GM19035 (cell line): ENCODE data around the gene SPEM1.
"Not testable (repeated sequence)": the region's sequence is repeated elsewhere in the genome, so short reads cannot be mapped to it uniquely, and the experiment has no call there.

Experiments
- ATAC-seq: cut with Tn5 transposase; IDR thresholded peaks from one replicate; pipeline ENCODE4 v1.9.1; 2021; ENCODE audit not compliant: unreplicated experiment

Gene SPEM1

GRCh38 chr17:7468804-7469389 lies 48.8 kb downstream of the SPEM1 start:
- ATAC-seq: no peak

DNA sequence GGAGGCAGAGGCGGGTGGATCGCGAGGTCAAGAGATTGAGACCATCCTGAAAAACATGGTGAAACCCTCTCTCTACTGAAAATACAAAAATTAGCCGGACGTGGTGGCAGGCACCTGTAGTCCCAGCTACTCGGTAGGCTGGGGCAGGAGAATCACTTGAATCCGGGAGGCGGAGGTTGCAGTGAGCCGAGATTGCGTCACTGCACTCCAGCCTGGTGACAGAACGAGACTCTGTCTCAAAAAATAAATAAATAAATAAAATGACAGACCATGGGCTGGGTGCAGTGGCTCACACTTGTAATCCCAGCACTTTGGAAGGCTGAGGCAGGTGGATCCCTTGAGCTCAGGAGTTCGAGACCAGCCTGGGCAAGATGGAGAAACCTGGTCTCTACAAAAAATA lies 49.7 kb downstream of the SPEM1 start:
- not testable (repeated sequence) for ATAC-seq

DNA sequence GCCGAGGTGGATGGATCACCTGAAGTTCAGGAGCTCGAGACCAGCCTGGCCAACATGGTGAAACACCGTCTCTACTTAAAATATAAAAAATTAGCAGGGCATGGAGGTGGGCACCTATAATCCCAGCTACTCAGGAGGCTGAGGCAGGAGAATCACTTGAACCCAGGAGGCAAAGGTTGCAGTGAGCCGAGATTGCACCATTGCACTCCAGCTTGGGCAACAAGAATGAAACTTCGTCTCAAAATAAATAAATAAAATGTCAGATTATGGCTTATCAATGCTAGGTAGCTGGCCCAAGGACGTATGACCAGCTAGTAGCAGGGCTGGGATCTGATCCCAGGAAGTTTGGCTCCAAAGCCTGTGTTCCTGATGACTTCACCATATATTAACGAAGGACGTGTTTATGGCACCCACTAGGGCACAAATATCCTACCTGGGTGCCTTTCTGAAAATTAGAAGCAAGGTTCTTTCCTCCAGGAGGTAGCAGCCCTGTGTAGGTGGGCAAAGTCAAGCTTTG lies 50.4 kb downstream of the SPEM1 start:
- ATAC-seq: not testable (repeated sequence)
